Epithelial cell of esophagus (primary cell): ENCODE data around the gene DLGAP5.

Experiments
- DNase-seq: peaks from one replicate; pipeline ENCODE4 v3.0.0; 2010; ENCODE audit warnings: low read depth
- H3K4me3 ChIP-seq: 2 replicates; pipeline ENCODE4 v1.5.1; 2011; ENCODE audit warnings: mild to moderate bottlenecking, low read length, control low read depth
- TF ChIP-seq, protein P1 (sequence below): IDR thresholded peaks from 2 replicates; pipeline ENCODE4 v1.5.1; 2011; ENCODE audit warnings: low read depth, mild to moderate bottlenecking, low read length, control low read depth, inconsistent platforms; ENCODE audit not compliant: insufficient read depth; ENCODE audit errors: missing control alignments

The DLGAP5 gene

DNA sequence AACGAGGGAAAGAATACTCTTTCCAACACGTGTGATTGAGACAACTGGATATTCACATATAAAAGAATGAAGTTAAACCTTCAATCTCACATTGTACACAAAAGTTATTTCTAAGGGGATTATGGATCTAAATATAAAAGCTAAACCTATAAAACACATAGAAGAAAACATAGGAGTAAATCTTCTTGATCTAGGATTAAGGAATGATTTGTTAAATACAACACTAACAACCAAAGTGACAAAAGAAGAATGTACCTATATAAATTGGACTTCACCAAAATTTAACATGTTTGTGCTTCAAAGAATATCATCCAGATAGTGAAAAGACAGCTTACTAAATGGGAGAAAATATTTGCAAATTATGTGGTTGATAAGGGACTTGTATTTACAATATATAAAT, 36.9 kb upstream of the DLGAP5 start:
- DNase-seq, result no peak
- no peak overlapping the region for H3K4me3 ChIP-seq
- TF ChIP-seq, protein P1, sequence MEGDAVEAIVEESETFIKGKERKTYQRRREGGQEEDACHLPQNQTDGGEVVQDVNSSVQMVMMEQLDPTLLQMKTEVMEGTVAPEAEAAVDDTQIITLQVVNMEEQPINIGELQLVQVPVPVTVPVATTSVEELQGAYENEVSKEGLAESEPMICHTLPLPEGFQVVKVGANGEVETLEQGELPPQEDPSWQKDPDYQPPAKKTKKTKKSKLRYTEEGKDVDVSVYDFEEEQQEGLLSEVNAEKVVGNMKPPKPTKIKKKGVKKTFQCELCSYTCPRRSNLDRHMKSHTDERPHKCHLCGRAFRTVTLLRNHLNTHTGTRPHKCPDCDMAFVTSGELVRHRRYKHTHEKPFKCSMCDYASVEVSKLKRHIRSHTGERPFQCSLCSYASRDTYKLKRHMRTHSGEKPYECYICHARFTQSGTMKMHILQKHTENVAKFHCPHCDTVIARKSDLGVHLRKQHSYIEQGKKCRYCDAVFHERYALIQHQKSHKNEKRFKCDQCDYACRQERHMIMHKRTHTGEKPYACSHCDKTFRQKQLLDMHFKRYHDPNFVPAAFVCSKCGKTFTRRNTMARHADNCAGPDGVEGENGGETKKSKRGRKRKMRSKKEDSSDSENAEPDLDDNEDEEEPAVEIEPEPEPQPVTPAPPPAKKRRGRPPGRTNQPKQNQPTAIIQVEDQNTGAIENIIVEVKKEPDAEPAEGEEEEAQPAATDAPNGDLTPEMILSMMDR, result no peak

DNA sequence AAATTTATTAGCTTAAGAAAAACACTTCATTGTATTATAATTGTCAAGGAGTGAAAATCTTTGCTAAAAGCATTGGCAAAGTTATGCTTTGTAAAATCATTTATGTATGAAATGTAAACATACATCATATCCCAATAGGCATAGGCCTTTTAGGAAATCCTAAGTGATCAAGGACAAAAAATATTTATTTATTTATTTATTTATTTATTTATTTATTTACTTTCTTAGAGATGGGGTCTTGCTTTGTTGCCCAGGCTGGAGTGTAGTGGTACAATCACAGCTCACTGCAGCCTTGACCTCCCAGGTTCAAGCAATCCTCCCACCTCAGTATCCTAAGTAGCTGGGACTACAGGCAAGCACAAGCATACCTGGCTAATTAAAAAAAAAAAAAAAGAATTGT, 32.0 kb upstream of the DLGAP5 start:
- H3K4me3 ChIP-seq, result no peak overlapping the region
- no peak for DNase-seq
- TF ChIP-seq, protein P1, result no peak

DNA sequence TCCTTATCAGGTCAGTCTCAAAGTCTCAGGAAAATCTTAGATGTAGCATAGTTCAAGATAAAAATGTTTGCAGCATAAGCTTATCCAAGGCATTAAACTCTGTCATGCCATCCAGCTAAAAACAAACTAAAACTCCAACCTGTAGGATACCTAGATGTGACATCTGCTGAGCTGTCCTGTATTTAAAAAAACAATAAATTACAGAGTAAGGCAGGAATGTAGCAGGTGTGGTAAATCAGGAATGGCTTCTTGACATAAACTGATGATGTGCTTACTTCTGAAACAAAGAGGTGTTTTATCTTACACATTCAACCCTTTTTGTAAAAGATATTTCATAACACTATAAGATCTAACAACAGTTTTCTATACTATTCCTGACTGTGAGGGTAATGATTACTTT, 30.6 kb upstream of the DLGAP5 start:
- peak; percentile 85 for DNase-seq
- TF ChIP-seq, protein P1, result no peak
- no peak overlapping the region for H3K4me3 ChIP-seq

DNA sequence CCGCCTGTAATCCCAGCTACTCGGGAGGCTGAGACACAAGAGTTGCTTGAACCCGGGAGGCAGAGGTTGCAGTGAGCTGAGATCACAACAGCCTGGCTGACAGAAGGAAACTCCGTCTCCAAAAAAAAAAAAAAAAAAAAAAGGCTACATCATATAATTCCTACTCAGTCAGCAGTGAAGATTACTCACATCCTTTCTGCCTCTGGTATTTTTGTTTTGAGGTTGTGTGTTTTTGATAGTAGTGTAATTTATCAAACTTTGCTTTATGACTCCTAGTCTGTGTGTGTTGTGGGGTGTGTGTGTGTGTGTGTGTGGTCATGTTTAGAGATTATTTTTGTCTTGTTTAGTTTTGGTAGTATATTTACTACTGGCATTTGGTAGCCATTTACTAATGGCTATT, 29.8 kb upstream of the DLGAP5 start:
- DNase-seq, result peak; percentile 70
- H3K4me3 ChIP-seq, result no peak overlapping the region
- TF ChIP-seq, protein P1, result no peak

DNA sequence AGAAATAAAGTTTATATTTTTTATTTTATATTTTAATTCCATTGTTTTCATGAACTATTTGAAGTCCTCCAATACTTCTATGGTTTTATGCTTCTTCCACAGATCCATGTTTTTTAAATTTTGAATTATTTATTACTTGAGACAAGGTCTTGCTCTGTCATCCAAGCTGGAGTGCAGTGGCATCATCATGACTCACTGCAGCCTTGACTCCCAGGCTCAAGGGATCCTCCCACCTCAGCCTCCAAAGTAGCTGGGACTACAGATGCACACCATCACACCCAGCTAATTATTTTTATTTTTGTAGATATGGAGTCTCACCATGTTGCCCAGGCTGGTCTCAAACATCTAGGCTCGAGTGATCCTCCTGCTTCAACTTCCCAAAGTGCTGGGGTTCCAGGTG, 28.8 kb upstream of the DLGAP5 start:
- TF ChIP-seq, protein P1, result no peak
- H3K4me3 ChIP-seq, result no peak overlapping the region
- DNase-seq, result peak; percentile 36

DNA sequence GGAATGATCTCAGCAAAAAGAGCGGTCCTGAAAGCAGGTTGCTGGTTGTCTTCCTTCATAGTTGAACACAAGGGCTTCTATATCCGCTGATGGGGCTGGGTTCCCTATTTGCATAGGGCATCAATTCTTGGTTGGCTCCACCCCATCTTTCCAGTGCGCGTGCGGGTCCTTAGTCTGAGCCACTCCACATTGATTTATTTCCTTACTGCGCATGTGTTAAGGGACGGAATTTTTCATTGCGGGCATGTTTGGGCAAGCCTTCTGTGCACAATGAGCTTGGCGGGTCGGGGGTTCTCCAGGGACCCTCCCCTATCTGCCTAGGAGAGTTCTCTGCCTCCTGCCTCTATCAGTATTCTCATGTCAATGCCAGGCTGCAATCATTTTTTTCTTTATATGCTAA, 21.2 kb upstream of the DLGAP5 start:
- DNase-seq, result no peak
- TF ChIP-seq, protein P1, result no peak
- H3K4me3 ChIP-seq, result no peak overlapping the region

DNA sequence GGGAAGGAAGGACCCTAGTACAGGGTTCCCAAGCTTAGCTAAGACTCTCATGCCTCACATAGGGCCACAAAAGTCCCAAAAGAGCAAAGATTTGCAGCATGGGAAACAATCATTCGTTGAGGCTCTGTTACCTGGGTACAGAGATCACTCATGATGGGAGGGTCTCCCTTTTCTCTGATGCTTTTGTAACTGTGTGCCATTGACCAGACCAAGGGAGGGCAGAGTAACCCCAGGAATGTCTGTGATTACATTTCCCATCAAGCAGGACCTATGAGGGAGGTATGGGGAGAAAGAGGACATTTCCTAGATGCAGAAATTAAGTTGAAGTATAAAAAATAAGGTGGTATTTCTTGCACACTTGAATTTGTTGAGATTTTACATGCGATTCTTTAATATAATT, 16.4 kb upstream of the DLGAP5 start:
- DNase-seq, result no peak
- H3K4me3 ChIP-seq, result no peak overlapping the region
- TF ChIP-seq, protein P1, result no peak
